Stimulated activated CD4-positive, alpha-beta T cell treated with anti-CD3 and anti-CD28 coated beads, Interleukin-1b, Interleukin-23, amount 100 ng/mL, for 1 hour (primary cell): Measurements from ENCODE around the gene E2F6.
A peak's percentile ranks its signal among the peaks of the same experiment; 100 is the strongest.

ENCODE experiments used
- DNase-seq, 2 donors: peaks; one replicate each; pipeline ENCODE4 v3.0.0-alpha.2; 2020; ENCODE audit warnings: low read depth in 2 of 2

E2F6 gene

GRCh38 chr2:11458753-11459152 is 7.2 kb downstream of the E2F6 start:
- no peak for DNase-seq

GRCh38 chr2:11457935-11458334 is 8.0 kb downstream of the E2F6 start:
- no peak for DNase-seq

- DNase-seq, result no peak
These were observed 9.7 kb downstream of the E2F6 start for GRCh38 chr2:11456251-11456650.

GRCh38 chr2:11454824-11455223 is 11.1 kb downstream of the E2F6 start:
- DNase-seq, result no peak

GRCh38 chr2:11450791-11451190 is 15.2 kb downstream of the E2F6 start:
- no peak for DNase-seq

- DNase-seq, result peak; percentile 7 to 11
These were observed 19.2 kb downstream of the E2F6 start for GRCh38 chr2:11446733-11447248.

GRCh38 chr2:11444737-11445136 is 21.2 kb downstream of the E2F6 start:
- DNase-seq, result no peak

GRCh38 chr2:11438555-11439080 is 27.3 kb downstream of the E2F6 start:
- DNase-seq, result no peak

GRCh38 chr2:11437602-11438001 is 28.4 kb downstream of the E2F6 start:
- no peak for DNase-seq

- DNase-seq, result no peak
These were observed 30.9 kb downstream of the E2F6 start for GRCh38 chr2:11435036-11435435.

- DNase-seq, result no peak
These were observed 31.5 kb downstream of the E2F6 start for GRCh38 chr2:11434443-11434842.

GRCh38 chr2:11433822-11434221 is 32.1 kb downstream of the E2F6 start:
- no peak for DNase-seq

- no peak for DNase-seq
These were observed 35.2 kb downstream of the E2F6 start for GRCh38 chr2:11430729-11431128.

GRCh38 chr2:11427224-11427623 is 38.7 kb downstream of the E2F6 start:
- no peak for DNase-seq

- DNase-seq, result no peak
These were observed 43.0 kb downstream of the E2F6 start for GRCh38 chr2:11422901-11423435.

GRCh38 chr2:11422491-11422865 is 43.5 kb downstream of the E2F6 start:
- no peak for DNase-seq

- no peak for DNase-seq
These were observed 44.0 kb downstream of the E2F6 start for GRCh38 chr2:11421863-11422490.

GRCh38 chr2:11420671-11421070 is 45.3 kb downstream of the E2F6 start:
- no peak for DNase-seq

- DNase-seq, result no peak
These were observed 45.8 kb downstream of the E2F6 start for GRCh38 chr2:11420190-11420589.

GRCh38 chr2:11419781-11420180 is 46.2 kb downstream of the E2F6 start:
- DNase-seq, result no peak

- DNase-seq, result no peak
These were observed 47.9 kb downstream of the E2F6 start for GRCh38 chr2:11417946-11418585.

- DNase-seq, result no peak
These were observed 49.0 kb downstream of the E2F6 start for GRCh38 chr2:11416931-11417330.

GRCh38 chr2:11416186-11416585 is 49.8 kb downstream of the E2F6 start:
- no peak for DNase-seq
